NB4 (cell line): ENCODE data around the gene PML.

ENCODE experiments used
- CTCF ChIP-seq: IDR thresholded peaks from one replicate; pipeline ENCODE4 v1.5.1; 2012; ENCODE audit warnings: low read depth, low read length
- MAX ChIP-seq: IDR thresholded peaks from 2 replicates; pipeline ENCODE4 v1.6.1; 2011; ENCODE audit warnings: low read depth, low read length
- MYC ChIP-seq: IDR thresholded peaks from 2 replicates; pipeline ENCODE4 v1.6.1; 2011; ENCODE audit warnings: low read depth, low read length
- POLR2A ChIP-seq: IDR thresholded peaks from 2 replicates; pipeline ENCODE4 v1.6.1; 2011; ENCODE audit warnings: mild to moderate bottlenecking; ENCODE audit not compliant: insufficient read length; ENCODE audit errors: extremely low read depth

GRCh38 chr15:73946046-73946721 is 48.3 kb upstream of the PML start:
- TF ChIP-seq CTCF (no peak), POLR2A (no peak), MAX (no peak), MYC (no peak)
